Kidney (tissue), 14 donors: ENCODE measurements around the gene DPP6. TPM values are rescaled to one million over a fixed set of nuclear protein-coding genes. Genes with fewer than 3 reads are reported as not detected.

Experiments used
- DNase-seq, 5 donors: peaks; one replicate each; pipeline ENCODE4 v3.0.0-alpha.2; 2013 to 2020
- FAIRE-seq: peaks from 2 replicates; lab custom pipeline; 2012; peaks lifted over from hg19 to GRCh38; lab: Jason Lieb, UNC
- H3K27ac ChIP-seq, 2 donors: one replicate each; pipeline ENCODE4 v1.7.0; 2013; ENCODE audit warnings: low read depth in 2 of 2, low read length in 2 of 2, inconsistent platforms in 1 of 2
- H3K27me3 ChIP-seq: one replicate; pipeline ENCODE4 v1.7.1; 2013; ENCODE audit warnings: low read length, inconsistent platforms; ENCODE audit not compliant: control insufficient read depth, insufficient read depth
- H3K36me3 ChIP-seq, 3 donors: one replicate each; pipeline versions ENCODE4 v1.7.0 to v1.7.1; 2013; ENCODE audit warnings: low read length in 3 of 3, control low read depth in 1 of 3, inconsistent platforms in 1 of 3; ENCODE audit not compliant: insufficient read depth in 3 of 3, control insufficient read depth in 2 of 3
- H3K4me1 ChIP-seq, 3 donors: one replicate each; pipeline versions ENCODE4 v1.7.0 to v1.7.1; 2013; ENCODE audit warnings: low read length in 3 of 3, inconsistent platforms in 1 of 3, low read depth in 1 of 3; ENCODE audit not compliant: control insufficient read depth in 2 of 3, insufficient read depth in 2 of 3
- H3K4me3 ChIP-seq, 3 donors: one replicate each; pipeline versions ENCODE4 v1.7.0 to v1.8.1; 2013; ENCODE audit warnings: low read length in 3 of 3, control low read depth in 1 of 3, inconsistent platforms in 1 of 3
- H3K9ac ChIP-seq, 3 donors: one replicate each; pipeline versions ENCODE4 v1.7.0 to v1.7.1; 2013; ENCODE audit warnings: low read length in 3 of 3, control low read depth in 1 of 3, inconsistent platforms in 1 of 3
- H3K9me3 ChIP-seq, 3 donors: one replicate each; pipeline versions ENCODE4 v1.7.0 to v1.7.1; 2013; ENCODE audit warnings: low read length in 3 of 3, control low read depth in 1 of 3, inconsistent platforms in 1 of 3; ENCODE audit not compliant: control insufficient read depth in 2 of 3, insufficient read depth in 1 of 3
- CTCF ChIP-seq: IDR thresholded peaks from 3 replicates; pipeline ENCODE4 v1.5.1; 2012; ENCODE audit warnings: mild to moderate bottlenecking, moderate library complexity, borderline replicate concordance; ENCODE audit not compliant: insufficient read depth; ENCODE audit errors: extremely low read depth
- intact Hi-C: fragments of 100-400 bp; cut with DNase I; formaldehyde crosslinking; loops from one replicate; pipeline ENCODE4 v1.11.1; 2022
- polyA plus RNA-seq: library from polyadenylated mRNA; stranded (reverse); fragments of 350-450 nt; fragmentation: Illumina TruSeq; extraction: RNeasy Lipid Tissue Mini Kit (QIAGEN cat#74804); gene quantifications from one replicate; pipeline ENCODE4 v1.2.3, GENCODE V29; 2014; ENCODE audit warnings: low read depth, low replicate concordance; ENCODE audit not compliant: insufficient read depth
- total RNA-seq: library from RNA; stranded (reverse); fragmentation: NEBNext Ultra II Directional; extraction: Animal tissue kit (Norgen Biotek cat#: 25700); gene quantifications from one replicate; pipeline ENCODE4 v1.2.1, GENCODE V29; 2021
- donor health status: control.
- donor health status: control.
- donor health status: control.
- donor health status: control.
- donor health status: control.
- donor health status: DM: yes; HTN: yes; CAD: no.
- donor health status: Normal renal cell carcinoma (clear cell type).

The DPP6 gene
- total and polyA plus RNA-seq, 2 donors from 2014 or later = 1.8 to 6.9 TPM

- no peak for TF ChIP-seq CTCF
- H3K4me3 ChIP-seq = no peak overlapping the region
- no peak overlapping the region for H3K27ac ChIP-seq
- no peaks in the 10 kb centered on the region for H3K4me1 ChIP-seq
- intact Hi-C loops = no loop called here
- no peaks in the 10 kb centered on the region for H3K36me3 ChIP-seq
- peaks cover 0 to 6% (median 0%) of the 10 kb centered on the region in 3 donors for H3K9me3 ChIP-seq
- FAIRE-seq (no peak), DNase-seq (no peak)
- no peak overlapping the region for H3K9ac ChIP-seq
- no peaks in the 10 kb centered on the region for H3K27me3 ChIP-seq
Observed at GRCh38 chr7:154571772-154572171, 519.6 kb downstream of the DPP6 start.

GRCh38 chr7:154574235-154574634 is 522.0 kb downstream of the DPP6 start:
- Histone ChIP-seq H3K9me3 (peaks cover 0 to 6% (median 0%) of the 10 kb centered on the region in 3 donors), H3K36me3 (no peaks in the 10 kb centered on the region), H3K27me3 (no peaks in the 10 kb centered on the region), H3K4me3 (no peak overlapping the region), H3K27ac (no peak overlapping the region), H3K9ac (no peak overlapping the region), H3K4me1 (no peaks in the 10 kb centered on the region)
- intact Hi-C loops = no loop called here
- DNase-seq (no peak), FAIRE-seq (no peak)
- TF ChIP-seq CTCF = no peak

GRCh38 chr7:154575497-154575896 is 523.3 kb downstream of the DPP6 start:
- DNase-seq (no peak), FAIRE-seq (no peak)
- TF ChIP-seq CTCF = no peak
- intact Hi-C loops = no loop called here
- no peaks in the 10 kb centered on the region for H3K36me3 ChIP-seq
- no peak overlapping the region for H3K9ac ChIP-seq
- peaks cover 0 to 6% (median 0%) of the 10 kb centered on the region in 3 donors for H3K9me3 ChIP-seq
- H3K4me3 ChIP-seq = peak overlapping the region in 1 of 3 donors; percentile 21
- H3K4me1 ChIP-seq = no peaks in the 10 kb centered on the region
- no peak overlapping the region for H3K27ac ChIP-seq
- no peaks in the 10 kb centered on the region for H3K27me3 ChIP-seq

GRCh38 chr7:154576604-154577003 is 524.4 kb downstream of the DPP6 start:
- intact Hi-C loops = no loop called here
- H3K4me1 ChIP-seq = no peaks in the 10 kb centered on the region
- no peak overlapping the region for H3K27ac ChIP-seq
- TF ChIP-seq CTCF = no peak
- DNase-seq (no peak), FAIRE-seq (no peak)
- no peaks in the 10 kb centered on the region for H3K36me3 ChIP-seq
- H3K9ac ChIP-seq = no peak overlapping the region
- no peaks in the 10 kb centered on the region for H3K27me3 ChIP-seq
- H3K4me3 ChIP-seq = no peak overlapping the region
- peaks cover 0 to 6% (median 0%) of the 10 kb centered on the region in 3 donors for H3K9me3 ChIP-seq
